Psoas muscle (tissue), 8 donors: ENCODE data around the gene ADIG. TPM values are rescaled to one million over a fixed set of nuclear protein-coding genes. Genes with fewer than 3 reads are reported as not detected.

ENCODE experiments used
- ATAC-seq, 4 donors: fragments of 200-7000 bp; cut with Tn5 transposase; one replicate each; pipeline ENCODE4 v1.9.1; 2020; ENCODE audit warnings: moderate library complexity in 3 of 4, mild to moderate bottlenecking in 2 of 4
- DNase-seq, 2 donors: peaks; one replicate each; pipeline ENCODE4 v3.0.0-alpha.2; 2020
- H3K27ac ChIP-seq: fragments of 200-600 bp; one replicate; pipeline ENCODE4 v1.8.0; 2022
- H3K27me3 ChIP-seq, 3 donors: fragments of 200-600 bp in 1 of 3; one replicate each; pipeline versions ENCODE4 v1.6.1 to v1.8.0; 2013 to 2022; ENCODE audit warnings: low read length in 2 of 3, mild to moderate bottlenecking in 2 of 3, moderate library complexity in 1 of 3; ENCODE audit not compliant: insufficient read depth in 3 of 3
- H3K36me3 ChIP-seq, 2 donors: fragments of 200-600 bp in 1 of 2; one replicate each; pipeline versions ENCODE4 v1.6.1 to v1.8.0; 2013 to 2022; ENCODE audit warnings: low read depth in 1 of 2, mild to moderate bottlenecking in 1 of 2, moderate library complexity in 1 of 2; ENCODE audit not compliant: insufficient read depth in 1 of 2
- H3K4me1 ChIP-seq: fragments of 200-600 bp; one replicate; pipeline ENCODE4 v1.8.0; 2022
- H3K4me3 ChIP-seq: fragments of 200-600 bp; one replicate; pipeline ENCODE4 v1.8.0; 2022; ENCODE audit warnings: mild to moderate bottlenecking
- H3K9me3 ChIP-seq: fragments of 200-600 bp; one replicate; pipeline ENCODE4 v1.8.0; 2022
- WGBS, 3 donors: extraction: QIAGEN DNeasy Blood & Tissue Kit; methylation state at CpG; one replicate each; pipeline versions ENCODE4 v1.1.6 to v1.1.7; 2013; 5-methylcytosine and 5-hydroxymethylcytosine counted together
- intact Hi-C, 2 donors: fragments of 100-400 bp; cut with DNase I; formaldehyde crosslinking; loops; one replicate each; pipeline versions ENCODE4 v1.11.0 to v1.14.2; 2022
- polyA plus RNA-seq, 3 donors: library from polyadenylated mRNA; stranded (reverse); fragments of 200-250 nt; gene quantifications; one replicate each; pipeline ENCODE4 v1.2.3, GENCODE V29; 2013
- total RNA-seq, 4 donors: library from RNA; stranded (reverse); fragmentation: NEBNext Ultra II Directional in 2 of 4; extraction: Animal tissue kit (Norgen Biotek cat#: 25700) in 2 of 4; gene quantifications; one replicate each; pipeline versions ENCODE4 v1.2.1 to v1.2.4, GENCODE V29; 2021 to 2023
- TF ChIP-seq, protein P1 (sequence below): fragments of 200-600 bp; IDR thresholded peaks from one replicate; pipeline ENCODE4 v1.8.0; 2022; ENCODE audit warnings: antibody characterized with exemption
- donor health status: healthy with polysubstance abuse.
- donor health status: DM: no; HTN: no; CAD: no; lungs with moderate emphysema.
- donor health status: Bipolar disorder and iron deficiency.
- donor health status: healthy.
- donor health status: DM: yes; HTN: yes; CAD: no.
- donor health status: DM: no; HTN: no; CAD: no.
- donor health status: DM: no; HTN: no; CAD: no.
- donor health status: DM: yes; HTN: yes; CAD: no.

Gene ADIG
- total and polyA plus RNA-seq, 7 donors = not detected

DNA sequence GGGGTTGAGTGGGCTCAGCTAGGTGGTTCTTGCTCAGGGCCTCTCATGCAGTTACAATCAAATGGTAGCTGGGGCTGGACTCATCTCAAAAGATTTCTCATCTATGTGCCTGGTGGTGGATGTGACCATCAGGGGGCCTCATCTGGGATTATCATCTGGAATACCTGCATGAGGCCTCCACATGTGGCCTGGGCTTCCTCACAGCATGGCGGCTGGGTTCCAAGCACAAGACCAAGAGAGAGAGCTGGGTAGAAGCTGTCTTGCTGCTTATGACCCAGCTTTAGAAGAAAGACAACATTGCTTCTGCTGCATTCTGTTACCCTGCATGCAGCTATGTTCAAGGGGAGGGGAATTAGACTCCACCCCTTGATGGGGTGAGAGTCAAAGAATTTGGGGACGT is 43.1 kb downstream of the ADIG start:
- ATAC-seq (no peak), DNase-seq (no peak)
- Histone ChIP-seq H3K36me3 (no peaks in the 10 kb centered on the region), H3K27ac (no peak overlapping the region), H3K4me3 (no peak overlapping the region), H3K4me1 (no peaks in the 10 kb centered on the region), H3K9me3 (no peaks in the 10 kb centered on the region), H3K27me3 (peaks cover 0 to 20% (median 5%) of the 10 kb centered on the region in 3 donors)
- intact Hi-C loops = no loop called here
- 55 to 87% (median 81%) methylated on average over 2 of the region's 2 CpGs for WGBS, 3 donors
- TF ChIP-seq, protein P1, sequence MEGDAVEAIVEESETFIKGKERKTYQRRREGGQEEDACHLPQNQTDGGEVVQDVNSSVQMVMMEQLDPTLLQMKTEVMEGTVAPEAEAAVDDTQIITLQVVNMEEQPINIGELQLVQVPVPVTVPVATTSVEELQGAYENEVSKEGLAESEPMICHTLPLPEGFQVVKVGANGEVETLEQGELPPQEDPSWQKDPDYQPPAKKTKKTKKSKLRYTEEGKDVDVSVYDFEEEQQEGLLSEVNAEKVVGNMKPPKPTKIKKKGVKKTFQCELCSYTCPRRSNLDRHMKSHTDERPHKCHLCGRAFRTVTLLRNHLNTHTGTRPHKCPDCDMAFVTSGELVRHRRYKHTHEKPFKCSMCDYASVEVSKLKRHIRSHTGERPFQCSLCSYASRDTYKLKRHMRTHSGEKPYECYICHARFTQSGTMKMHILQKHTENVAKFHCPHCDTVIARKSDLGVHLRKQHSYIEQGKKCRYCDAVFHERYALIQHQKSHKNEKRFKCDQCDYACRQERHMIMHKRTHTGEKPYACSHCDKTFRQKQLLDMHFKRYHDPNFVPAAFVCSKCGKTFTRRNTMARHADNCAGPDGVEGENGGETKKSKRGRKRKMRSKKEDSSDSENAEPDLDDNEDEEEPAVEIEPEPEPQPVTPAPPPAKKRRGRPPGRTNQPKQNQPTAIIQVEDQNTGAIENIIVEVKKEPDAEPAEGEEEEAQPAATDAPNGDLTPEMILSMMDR = no peak

DNA sequence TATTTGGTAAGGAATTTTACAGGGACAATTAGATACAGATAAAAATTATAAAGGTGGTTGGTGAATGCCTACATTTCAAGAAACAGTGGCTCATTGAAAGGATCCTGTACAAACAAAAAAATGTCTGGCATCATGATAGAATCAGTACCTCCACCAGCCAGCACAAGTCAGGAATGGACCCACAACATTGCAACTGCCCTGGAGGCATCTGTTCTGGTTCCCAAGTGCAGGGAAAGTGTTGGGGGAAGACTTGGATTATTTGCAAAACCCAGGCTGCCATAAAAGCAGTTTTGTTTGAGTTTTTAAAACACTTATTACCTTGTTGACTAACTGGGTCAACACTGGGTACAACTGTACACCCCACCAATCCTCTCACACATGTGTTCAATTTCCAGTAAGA is 44.9 kb downstream of the ADIG start:
- intact Hi-C loops = no loop called here
- Histone ChIP-seq H3K4me1 (no peaks in the 10 kb centered on the region), H3K9me3 (no peaks in the 10 kb centered on the region), H3K36me3 (no peaks in the 10 kb centered on the region), H3K4me3 (no peak overlapping the region), H3K27me3 (peaks cover 0 to 14% (median 5%) of the 10 kb centered on the region in 3 donors), H3K27ac (no peak overlapping the region)
- DNase-seq = no peak
- TF ChIP-seq, protein P1 = no peak
- ATAC-seq = no peak

DNA sequence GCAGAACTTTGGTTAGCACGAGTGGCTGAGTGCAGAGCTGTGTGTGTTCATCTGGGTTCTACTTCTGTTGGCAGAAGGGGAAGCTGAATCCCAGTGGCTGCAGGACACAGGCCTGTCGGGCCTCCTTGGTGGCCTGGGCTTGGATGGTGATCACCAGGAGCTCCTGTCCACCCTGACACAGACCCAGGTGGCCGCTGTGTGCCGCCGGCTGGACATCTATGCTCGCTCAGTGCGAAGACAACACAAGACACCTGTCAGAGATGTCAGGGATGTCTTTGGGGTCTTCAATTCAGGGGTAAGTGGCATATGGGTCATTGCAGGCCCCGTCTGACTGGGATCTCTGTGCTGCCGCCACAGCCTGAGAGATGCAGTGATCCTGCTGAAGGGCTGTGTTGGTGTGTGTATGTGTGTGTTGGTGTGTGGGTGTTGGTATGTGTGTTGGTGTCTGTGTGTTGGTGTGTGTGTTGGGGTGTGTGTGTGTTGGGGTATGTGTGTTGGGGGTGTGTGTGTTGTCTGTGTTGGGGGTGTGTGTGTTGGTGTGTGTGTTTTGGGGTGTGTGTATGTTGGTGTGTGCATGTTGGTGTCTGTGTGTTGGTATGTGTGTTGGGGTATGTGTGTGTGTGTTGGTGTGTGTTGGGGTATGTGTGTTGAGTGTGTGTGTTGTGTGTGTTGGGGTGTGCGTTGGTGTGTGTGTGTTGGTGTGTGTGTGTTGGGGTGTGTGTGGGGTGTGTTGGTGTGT is 46.1 kb downstream of the ADIG start:
- Histone ChIP-seq H3K4me3 (no peak overlapping the region), H3K27me3 (peaks cover 0 to 14% (median 4%) of the 10 kb centered on the region in 3 donors), H3K27ac (no peak overlapping the region), H3K36me3 (no peaks in the 10 kb centered on the region), H3K4me1 (no peaks in the 10 kb centered on the region), H3K9me3 (no peaks in the 10 kb centered on the region)
- WGBS, 3 donors = 87 to 89% (median 87%) methylated on average over 10 of the region's 10 CpGs
- intact Hi-C loops = no loop called here
- TF ChIP-seq, protein P1 = no peak
- DNase-seq = no peak
- no peak for ATAC-seq

DNA sequence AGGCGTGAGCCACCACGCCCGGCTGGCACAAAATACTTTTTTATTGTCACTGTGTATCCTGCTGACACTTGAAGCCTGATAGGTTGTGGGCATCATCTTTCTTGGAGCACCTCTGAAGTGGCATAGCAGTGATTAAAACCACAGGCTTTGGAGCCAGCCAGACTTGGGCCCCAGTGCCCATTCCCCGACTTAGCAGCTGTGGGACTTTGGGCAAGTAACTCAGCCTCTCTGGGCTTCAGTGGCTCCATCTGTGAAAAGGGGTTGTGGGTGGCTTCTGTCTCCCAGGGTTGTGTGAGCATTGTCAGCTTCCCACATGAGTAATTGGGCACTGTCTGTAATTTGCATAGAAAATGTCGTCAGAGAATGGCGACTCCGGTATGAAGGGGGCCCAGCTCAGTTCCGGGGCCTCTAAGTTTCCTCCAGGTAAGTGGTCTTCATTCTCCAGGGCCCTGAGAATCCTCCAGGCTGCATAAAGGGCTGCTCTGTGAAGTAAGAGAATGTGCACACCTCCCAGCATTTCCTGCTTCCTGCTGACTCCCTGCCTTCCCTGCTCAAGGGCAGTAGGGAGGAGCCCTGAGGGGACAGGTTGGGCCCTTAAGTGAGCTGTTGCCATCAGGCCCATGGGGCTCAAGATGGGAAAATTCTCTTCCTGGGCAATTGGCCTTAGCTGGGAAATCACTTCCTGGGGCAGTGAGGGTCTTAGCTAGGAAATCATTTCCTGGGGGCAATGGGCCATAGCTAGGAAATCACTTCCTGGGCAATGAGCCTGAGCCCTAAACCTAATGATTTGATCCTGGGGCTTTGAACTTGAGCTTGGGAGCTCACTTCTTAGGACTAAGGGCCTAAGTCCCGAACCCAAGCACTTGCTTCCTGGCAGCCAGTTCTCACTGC is 47.8 kb downstream of the ADIG start:
- 76 to 81% (median 80%) methylated on average over 9 of the region's 9 CpGs for WGBS, 3 donors
- H3K27me3 ChIP-seq = peaks cover 0 to 6% (median 1%) of the 10 kb centered on the region in 3 donors
- DNase-seq (no peak), ATAC-seq (no peak)
- no peaks in the 10 kb centered on the region for H3K36me3 ChIP-seq
- no peak overlapping the region for H3K27ac ChIP-seq
- TF ChIP-seq, protein P1 = no peak
- no peaks in the 10 kb centered on the region for H3K4me1 ChIP-seq
- H3K4me3 ChIP-seq = no peak overlapping the region
- intact Hi-C loops = no loop called here
- no peaks in the 10 kb centered on the region for H3K9me3 ChIP-seq
